ENCODE measurements around the gene GRK1.
"Not testable (repeated sequence)": the region's sequence is repeated elsewhere in the genome, so short reads cannot be mapped to it uniquely, and the experiment has no call there.

The GRK1 gene

GRCh38 chr13:113743366-113744195, 76.6 kb downstream of the GRK1 start:
- no peak overlapping the region for H3K4me3 ChIP-seq (replicated peaks; ENCODE audit: low read depth, low read length)
- DNase-seq (ENCODE audit: extremely low read depth, low read depth) = no peak
- no peak for TF ChIP-seq CTCF (IDR thresholded peaks at IDR 0.05; ENCODE audit: low read depth, low read length, missing control alignments)

GRCh38 chr13:113744197-113745000, 77.4 kb downstream of the GRK1 start:
- no peak overlapping the region for H3K4me3 ChIP-seq (replicated peaks; ENCODE audit: low read depth, low read length)
- TF ChIP-seq CTCF (IDR thresholded peaks at IDR 0.05; ENCODE audit: low read depth, low read length, missing control alignments) = no peak
- DNase-seq (ENCODE audit: extremely low read depth, low read depth) = no peak

- H3K4me3 ChIP-seq (replicated peaks; ENCODE audit: low read depth, low read length) = no peak overlapping the region
- no peak for TF ChIP-seq CTCF (IDR thresholded peaks at IDR 0.05; ENCODE audit: low read depth, low read length, missing control alignments)
- no peak for DNase-seq (ENCODE audit: extremely low read depth, low read depth)
Observed at GRCh38 chr13:113745059-113745458, 78.0 kb downstream of the GRK1 start.

GRCh38 chr13:113745500-113746142, 78.6 kb downstream of the GRK1 start:
- not testable (repeated sequence) for H3K4me3 ChIP-seq (replicated peaks; ENCODE audit: low read depth, low read length); DNase-seq (ENCODE audit: extremely low read depth, low read depth)

GRCh38 chr13:113746143-113746525, 79.1 kb downstream of the GRK1 start:
- DNase-seq (ENCODE audit: extremely low read depth, low read depth) = no peak
- H3K4me3 ChIP-seq (replicated peaks; ENCODE audit: low read depth, low read length) = no peak overlapping the region
- no peak for TF ChIP-seq CTCF (IDR thresholded peaks at IDR 0.05; ENCODE audit: low read depth, low read length, missing control alignments)

- no peak overlapping the region for H3K4me3 ChIP-seq (replicated peaks; ENCODE audit: low read depth, low read length)
- no peak for DNase-seq (ENCODE audit: extremely low read depth, low read depth)
- no peak for TF ChIP-seq CTCF (IDR thresholded peaks at IDR 0.05; ENCODE audit: low read depth, low read length, missing control alignments)
Observed at GRCh38 chr13:113746671-113747070, 79.7 kb downstream of the GRK1 start.

- TF ChIP-seq CTCF (IDR thresholded peaks at IDR 0.05; ENCODE audit: low read depth, low read length, missing control alignments) = no peak
- no peak overlapping the region for H3K4me3 ChIP-seq (replicated peaks; ENCODE audit: low read depth, low read length)
- no peak for DNase-seq (ENCODE audit: extremely low read depth, low read depth)
Observed at GRCh38 chr13:113747291-113747833, 80.3 kb downstream of the GRK1 start.
